Calu3 (cell line): ENCODE data around the gene IFT25. TPM values are rescaled to one million over a fixed set of nuclear protein-coding genes. Genes with fewer than 3 reads are reported as not detected.
A peak's percentile ranks its signal among the peaks of the same experiment; 100 is the strongest.

Experiments used
- BruUV-seq: library from RNA; stranded (reverse); fragments of 400-500 nt; replicated peaks from 2 replicates; lab custom pipeline; 2021; lab: Mats Ljungman, UMichigan
- CTCF ChIA-PET: fragments of 300-600 bp; sonication (Branson Sonifier 250); formaldehyde crosslinking; loops from one replicate; lab custom pipeline; 2022; ENCODE audit warnings: antibody characterized with exemption; lab: Charles Lee
- DNase-seq: peaks from one replicate; pipeline ENCODE4 v3.0.0; 2022
- H3K27ac Mint-ChIP-seq: one replicate; pipeline ENCODE4 v1.8.0; 2022; ENCODE audit warnings: mixed read lengths; ENCODE audit not compliant: unreplicated experiment
- H3K27me3 Mint-ChIP-seq: one replicate; pipeline ENCODE4 v1.8.0; 2022; ENCODE audit warnings: mixed read lengths; ENCODE audit not compliant: unreplicated experiment
- H3K36me3 Mint-ChIP-seq: one replicate; pipeline ENCODE4 v1.8.0; 2022; ENCODE audit warnings: mild to moderate bottlenecking, moderate library complexity, mixed read lengths; ENCODE audit not compliant: insufficient read depth, unreplicated experiment
- H3K4me1 Mint-ChIP-seq: one replicate; pipeline ENCODE4 v1.8.0; 2022; ENCODE audit warnings: mild to moderate bottlenecking, low read depth, mixed read lengths; ENCODE audit not compliant: unreplicated experiment
- H3K4me3 Mint-ChIP-seq: one replicate; pipeline ENCODE4 v1.8.0; 2022; ENCODE audit warnings: mild to moderate bottlenecking, low read depth, moderate library complexity, mixed read lengths; ENCODE audit not compliant: unreplicated experiment
- H3K9me3 Mint-ChIP-seq: one replicate; pipeline ENCODE4 v1.8.0; 2022; ENCODE audit warnings: low read depth, mixed read lengths; ENCODE audit not compliant: unreplicated experiment
- CTCF ChIP-seq: fragments of 200-600 bp; IDR thresholded peaks from one replicate; pipeline ENCODE4 v1.8.0; 2022; ENCODE audit warnings: antibody characterized with exemption; ENCODE audit not compliant: unreplicated experiment
- intact Hi-C: fragments of 100-400 bp; cut with micrococcal nuclease; formaldehyde crosslinking; loops from one replicate; pipeline ENCODE4 v1.10.0; 2022; ENCODE audit not compliant: unreplicated experiment
- total RNA-seq: library from RNA; stranded (reverse); gene quantifications from 2 replicates; pipeline ENCODE4 v1.2.3, GENCODE V29; 2022

The IFT25 gene
- total RNA-seq, 1 experiment from 2014 or later = 30.0 TPM

- Mint-ChIP-seq H3K4me1 (peaks cover 12% of the 10 kb centered on the region), H3K27ac (no peak overlapping the region), H3K4me3 (no peak overlapping the region), H3K9me3 (no peaks in the 10 kb centered on the region), H3K27me3 (no peaks in the 10 kb centered on the region), H3K36me3 (peaks cover 5% of the 10 kb centered on the region)
- CTCF ChIA-PET = no interaction called here
- no peak for TF ChIP-seq CTCF
- no TSS peak for BruUV-seq
- no peak for DNase-seq
- intact Hi-C loops = no loop called here
These were observed 41.0 kb upstream of the IFT25 start for GRCh38 chr1:53986458-53986857.

DNA sequence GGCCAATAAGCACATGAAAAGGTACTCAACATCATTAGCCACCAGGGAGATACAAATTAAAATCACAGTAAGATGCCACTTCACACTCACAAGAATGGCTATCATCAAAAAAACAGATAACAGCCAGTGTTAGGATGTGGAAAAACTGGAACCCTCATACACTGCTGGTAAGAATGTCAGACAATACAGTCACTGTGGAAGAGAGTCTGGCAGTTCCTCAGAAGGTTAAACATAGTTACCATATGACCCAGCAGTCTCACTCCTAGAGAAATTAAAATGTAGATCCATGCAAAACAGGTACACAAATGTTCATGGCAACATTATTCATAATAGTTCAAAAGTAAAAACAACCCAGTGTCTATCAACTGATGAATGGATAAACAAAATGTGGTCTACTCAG lies 39.2 kb upstream of the IFT25 start:
- Mint-ChIP-seq H3K36me3 (peaks cover 5% of the 10 kb centered on the region), H3K9me3 (no peaks in the 10 kb centered on the region), H3K27me3 (no peaks in the 10 kb centered on the region), H3K27ac (no peak overlapping the region), H3K4me3 (no peak overlapping the region), H3K4me1 (peaks cover 12% of the 10 kb centered on the region)
- no peak for TF ChIP-seq CTCF
- CTCF ChIA-PET = no interaction called here
- intact Hi-C loops = no loop called here
- no peak for DNase-seq
- no TSS peak for BruUV-seq

- TF ChIP-seq CTCF = no peak
- Mint-ChIP-seq H3K27me3 (no peaks in the 10 kb centered on the region), H3K27ac (peak overlapping the region; percentile 64), H3K4me1 (peaks cover 12% of the 10 kb centered on the region), H3K4me3 (peak overlapping the region; percentile 66), H3K9me3 (no peaks in the 10 kb centered on the region), H3K36me3 (peaks cover 5% of the 10 kb centered on the region)
- no TSS peak for BruUV-seq
- intact Hi-C loops = no loop called here
- DNase-seq = no peak
- CTCF ChIA-PET = interaction anchor here (2.0 kb wide), 1 partner anchor 9 kb away, joined by 5 read pairs; no protein-coding TSS in a partner anchor
These were observed 37.2 kb upstream of the IFT25 start for GRCh38 chr1:53982763-53983104.

GRCh38 chr1:53982034-53982762 lies 36.7 kb upstream of the IFT25 start:
- Mint-ChIP-seq H3K27ac (peak overlapping the region; percentile 64), H3K9me3 (no peaks in the 10 kb centered on the region), H3K27me3 (no peaks in the 10 kb centered on the region), H3K4me3 (peak overlapping the region; percentile 66), H3K36me3 (peaks cover 5% of the 10 kb centered on the region), H3K4me1 (peaks cover 12% of the 10 kb centered on the region)
- no peak for TF ChIP-seq CTCF
- CTCF ChIA-PET = interaction anchor here (2.0 kb wide), 1 partner anchor 10 kb away, joined by 5 read pairs; no protein-coding TSS in a partner anchor
- no TSS peak for BruUV-seq
- intact Hi-C loops = no loop called here
- peak; percentile 21 for DNase-seq
